Myometrial cell (primary cell): ENCODE measurements around the gene TMEM156. TPM values are rescaled to one million over a fixed set of nuclear protein-coding genes. Genes with fewer than 3 reads are reported as not detected.

Experiments
- total RNA-seq: library from RNA; depleted of rRNA; stranded (reverse); fragments of >200 nt; gene quantifications from 2 replicates; pipeline ENCODE4 v1.2.3, GENCODE V29; 2015

TMEM156 gene, protein sequence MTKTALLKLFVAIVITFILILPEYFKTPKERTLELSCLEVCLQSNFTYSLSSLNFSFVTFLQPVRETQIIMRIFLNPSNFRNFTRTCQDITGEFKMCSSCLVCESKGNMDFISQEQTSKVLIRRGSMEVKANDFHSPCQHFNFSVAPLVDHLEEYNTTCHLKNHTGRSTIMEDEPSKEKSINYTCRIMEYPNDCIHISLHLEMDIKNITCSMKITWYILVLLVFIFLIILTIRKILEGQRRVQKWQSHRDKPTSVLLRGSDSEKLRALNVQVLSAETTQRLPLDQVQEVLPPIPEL
- 1.4 and 2.0 TPM in 2 replicates for total RNA-seq

DNA sequence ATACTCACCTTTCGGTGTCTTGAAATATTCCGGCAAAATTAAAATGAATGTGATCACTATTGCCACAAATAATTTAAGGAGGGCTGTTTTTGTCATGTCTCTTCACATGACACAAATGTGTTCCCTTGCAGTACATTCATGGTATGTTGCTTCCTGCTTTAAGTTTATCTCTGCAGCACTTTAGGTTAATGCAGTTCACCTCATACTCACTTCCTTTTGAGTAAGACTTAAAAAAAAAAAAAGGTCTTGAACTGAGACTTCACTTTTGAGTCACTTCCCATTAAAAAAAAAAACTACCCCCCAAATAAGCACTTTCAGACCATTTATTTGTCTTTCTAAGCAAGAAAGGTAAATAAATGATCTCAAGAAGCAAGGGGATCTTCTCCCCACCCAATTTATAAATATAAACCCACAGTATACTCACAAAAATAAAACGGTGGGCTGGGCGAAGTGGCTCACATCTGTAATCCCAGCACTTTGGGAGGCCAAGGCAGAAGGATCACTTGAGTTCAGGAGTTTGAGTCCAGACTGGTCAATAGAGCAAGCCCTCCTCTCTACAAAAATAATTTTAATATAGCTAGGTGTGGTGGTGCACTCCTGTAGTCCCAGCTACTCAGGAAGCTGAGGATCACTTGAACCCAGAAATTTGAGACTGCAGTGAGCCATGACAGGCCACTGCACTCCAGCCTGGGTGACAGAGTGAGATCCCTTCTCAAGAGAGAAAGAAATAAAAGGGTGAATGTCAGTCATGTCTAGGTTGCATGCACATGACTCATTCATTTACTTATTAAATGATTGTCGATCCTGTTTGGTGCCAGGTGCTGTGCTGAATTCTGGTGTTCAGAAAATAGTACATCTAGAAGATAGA, at the start of gene TMEM156:
TMEM156 (minus strand) TSS at position 192 of the 868 bp plus-strand sequence; CDS start at position 96, 96 bp downstream.

DNA sequence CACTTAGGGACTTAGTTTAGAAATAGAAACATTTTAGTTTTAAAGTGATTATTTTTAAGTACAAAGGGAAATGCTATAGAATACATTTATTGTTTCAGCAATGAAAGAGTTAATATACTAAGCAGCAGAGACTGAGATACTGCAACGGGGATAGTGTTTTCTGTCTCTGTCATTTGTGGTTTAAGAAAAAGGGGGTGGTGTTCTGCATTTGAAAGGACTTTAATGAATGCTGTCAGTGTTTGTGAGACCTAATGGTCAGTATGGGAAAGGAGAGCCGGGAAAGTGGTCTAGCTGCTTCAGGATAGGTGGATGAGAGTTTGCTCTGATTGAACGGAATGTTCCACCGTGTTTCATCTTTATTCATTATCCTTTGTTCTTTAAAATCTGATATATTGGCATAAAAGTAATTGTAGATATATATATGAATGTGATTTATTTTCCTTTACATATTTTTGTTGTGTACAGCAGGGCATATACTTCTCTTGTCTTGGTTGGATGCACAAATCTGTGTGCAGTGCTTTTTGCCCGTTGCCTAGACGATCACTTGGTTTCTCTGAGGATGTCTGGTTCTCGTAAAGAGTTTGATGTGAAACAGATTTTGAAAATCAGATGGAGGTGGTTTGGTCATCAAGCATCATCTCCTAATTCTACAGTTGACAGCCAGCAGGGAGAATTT, 30.0 kb upstream of the TMEM156 start, which contains the start of gene KLHL5:
KLHL5 (plus strand) TSS at position 139 of the 676 bp plus-strand sequence; CDS start at position 560, 421 bp downstream.

Other genes with a start within 250 kb of the TMEM156 start
- not detected in 2 replicates for gene TLR10, start 249.4 kb downstream of the TMEM156 start, total RNA-seq
- gene TLR1, start 227.6 kb downstream of the TMEM156 start, total RNA-seq: 1.2 and 1.9 TPM in 2 replicates
- 0.58 and 2.7 TPM in 2 replicates for gene TLR6, start 175.6 kb downstream of the TMEM156 start, total RNA-seq
- gene FAM114A1, start 164.6 kb downstream of the TMEM156 start, total RNA-seq: 322 and 343 TPM in 2 replicates
- gene KLHL5, start 29.8 kb upstream of the TMEM156 start, total RNA-seq: 45.8 and 70.0 TPM in 2 replicates
- gene WDR19, start 150.1 kb upstream of the TMEM156 start, total RNA-seq: 22.8 and 23.7 TPM in 2 replicates